Adipocyte (in vitro differentiated cells): ENCODE measurements around the gene GALNT17.
"Not testable (repeated sequence)": the region's sequence is repeated elsewhere in the genome, so short reads cannot be mapped to it uniquely, and the experiment has no call there.

ENCODE experiments used
- DNase-seq: peaks from one replicate; pipeline ENCODE4 v3.0.0-alpha.2; 2015; ENCODE audit warnings: low read depth
- H3K27me3 ChIP-seq: replicated peaks from 2 replicates; pipeline ENCODE4 v1.7.0; 2013; ENCODE audit warnings: mild to moderate bottlenecking, low read length, moderate library complexity; ENCODE audit not compliant: control insufficient read depth, insufficient read depth
- H3K36me3 ChIP-seq: 2 replicates; pipeline ENCODE4 v1.7.0; 2013; ENCODE audit warnings: low read length, mild to moderate bottlenecking, moderate library complexity; ENCODE audit not compliant: control insufficient read depth, insufficient read depth, severe bottlenecking
- H3K4me1 ChIP-seq: 2 replicates; pipeline ENCODE4 v1.7.0; 2013; ENCODE audit warnings: mild to moderate bottlenecking, low read length, moderate library complexity; ENCODE audit not compliant: control insufficient read depth, insufficient read depth
- H3K4me3 ChIP-seq: 2 replicates; pipeline ENCODE4 v1.7.0; 2013; ENCODE audit warnings: mild to moderate bottlenecking, low read length, moderate library complexity
- H3K9ac ChIP-seq: 2 replicates; pipeline ENCODE4 v1.7.0; 2013; ENCODE audit warnings: mild to moderate bottlenecking, low read length, moderate library complexity
- H3K9me3 ChIP-seq: 2 replicates; pipeline ENCODE4 v1.7.0; 2013; ENCODE audit warnings: mild to moderate bottlenecking, low read length, moderate library complexity; ENCODE audit not compliant: control insufficient read depth

The GALNT17 gene

GRCh38 chr7:71615017-71615416, 483.1 kb downstream of the GALNT17 start:
- Histone ChIP-seq H3K9me3 (peaks cover 5% of the 10 kb centered on the region), H3K4me3 (no peak overlapping the region), H3K36me3 (no peaks in the 10 kb centered on the region), H3K4me1 (peaks cover 50% of the 10 kb centered on the region), H3K27me3 (no peaks in the 10 kb centered on the region), H3K9ac (no peak overlapping the region)
- no peak for DNase-seq

GRCh38 chr7:71616217-71616616, 484.3 kb downstream of the GALNT17 start:
- Histone ChIP-seq H3K36me3 (no peaks in the 10 kb centered on the region), H3K27me3 (no peaks in the 10 kb centered on the region), H3K9me3 (peaks cover 5% of the 10 kb centered on the region), H3K4me3 (no peak overlapping the region), H3K4me1 (peaks cover 44% of the 10 kb centered on the region), H3K9ac (no peak overlapping the region)
- no peak for DNase-seq

GRCh38 chr7:71618278-71618677, 486.3 kb downstream of the GALNT17 start:
- peak; percentile 49 for DNase-seq
- Histone ChIP-seq H3K36me3 (no peaks in the 10 kb centered on the region), H3K27me3 (no peaks in the 10 kb centered on the region), H3K9ac (no peak overlapping the region), H3K4me3 (no peak overlapping the region), H3K4me1 (peaks cover 23% of the 10 kb centered on the region), H3K9me3 (peaks cover 5% of the 10 kb centered on the region)

GRCh38 chr7:71625545-71625944, 493.6 kb downstream of the GALNT17 start:
- H3K4me1 ChIP-seq = no peaks in the 10 kb centered on the region
- no peaks in the 10 kb centered on the region for H3K27me3 ChIP-seq
- no peak overlapping the region for H3K9ac ChIP-seq
- no peaks in the 10 kb centered on the region for H3K36me3 ChIP-seq
- H3K4me3 ChIP-seq = no peak overlapping the region
- H3K9me3 ChIP-seq = no peaks in the 10 kb centered on the region
- no peak for DNase-seq

GRCh38 chr7:71626206-71626605, 494.3 kb downstream of the GALNT17 start:
- peak; percentile 13 for DNase-seq
- no peak overlapping the region for H3K9ac ChIP-seq
- H3K36me3 ChIP-seq = no peaks in the 10 kb centered on the region
- H3K4me3 ChIP-seq = no peak overlapping the region
- H3K27me3 ChIP-seq = no peaks in the 10 kb centered on the region
- no peaks in the 10 kb centered on the region for H3K9me3 ChIP-seq
- no peaks in the 10 kb centered on the region for H3K4me1 ChIP-seq

GRCh38 chr7:71627651-71628050, 495.7 kb downstream of the GALNT17 start:
- H3K4me1 ChIP-seq = peaks cover 5% of the 10 kb centered on the region
- no peak overlapping the region for H3K4me3 ChIP-seq
- H3K9ac ChIP-seq = no peak overlapping the region
- no peaks in the 10 kb centered on the region for H3K36me3 ChIP-seq
- no peak for DNase-seq
- H3K9me3 ChIP-seq = no peaks in the 10 kb centered on the region
- H3K27me3 ChIP-seq = no peaks in the 10 kb centered on the region

GRCh38 chr7:71630516-71630915, 498.6 kb downstream of the GALNT17 start:
- Histone ChIP-seq H3K4me3 (no peak overlapping the region), H3K9me3 (no peaks in the 10 kb centered on the region), H3K9ac (no peak overlapping the region), H3K36me3 (no peaks in the 10 kb centered on the region), H3K27me3 (no peaks in the 10 kb centered on the region), H3K4me1 (peaks cover 17% of the 10 kb centered on the region)
- DNase-seq = no peak

GRCh38 chr7:71633551-71634008, 501.6 kb downstream of the GALNT17 start:
- peak; percentile 72 for DNase-seq
- Histone ChIP-seq H3K9me3 (no peaks in the 10 kb centered on the region), H3K4me1 (peaks cover 27% of the 10 kb centered on the region), H3K4me3 (peak overlapping the region; percentile 50), H3K36me3 (no peaks in the 10 kb centered on the region), H3K9ac (peak overlapping the region; percentile 71), H3K27me3 (no peaks in the 10 kb centered on the region)

- not testable (repeated sequence) for H3K9ac ChIP-seq, H3K36me3 ChIP-seq, H3K27me3 ChIP-seq, DNase-seq, H3K4me3 ChIP-seq, H3K9me3 ChIP-seq
- peaks cover 27% of the 10 kb centered on the region for H3K4me1 ChIP-seq
Measured at GRCh38 chr7:71635849-71636248, 503.9 kb downstream of the GALNT17 start.

- Histone ChIP-seq H3K4me1 (peaks cover 27% of the 10 kb centered on the region), H3K27me3 (no peaks in the 10 kb centered on the region), H3K36me3 (no peaks in the 10 kb centered on the region), H3K9ac (no peak overlapping the region), H3K4me3 (no peak overlapping the region), H3K9me3 (no peaks in the 10 kb centered on the region)
- no peak for DNase-seq
Measured at GRCh38 chr7:71636329-71636728, 504.4 kb downstream of the GALNT17 start.

- Histone ChIP-seq H3K36me3 (no peaks in the 10 kb centered on the region), H3K27me3 (no peaks in the 10 kb centered on the region), H3K9me3 (no peaks in the 10 kb centered on the region), H3K4me3 (no peak overlapping the region), H3K4me1 (peaks cover 23% of the 10 kb centered on the region), H3K9ac (no peak overlapping the region)
- peak; percentile 18 for DNase-seq
Measured at GRCh38 chr7:71637578-71637977, 505.6 kb downstream of the GALNT17 start.

GRCh38 chr7:71638108-71638507, 506.2 kb downstream of the GALNT17 start:
- Histone ChIP-seq H3K9me3 (no peaks in the 10 kb centered on the region), H3K27me3 (no peaks in the 10 kb centered on the region), H3K4me3 (no peak overlapping the region), H3K36me3 (no peaks in the 10 kb centered on the region), H3K9ac (no peak overlapping the region), H3K4me1 (peaks cover 19% of the 10 kb centered on the region)
- no peak for DNase-seq
